ENCODE results near the gene UNC13D. TPM values are rescaled to one million over a fixed set of nuclear protein-coding genes. Genes with fewer than 3 reads are reported as not detected.
"Not testable (repeated sequence)": the region's sequence is repeated elsewhere in the genome, so short reads cannot be mapped to it uniquely, and the experiment has no call there.

Gene UNC13D
- total RNA-seq, 2 experiments from 2014 or later, result 161 to 182 TPM

DNA sequence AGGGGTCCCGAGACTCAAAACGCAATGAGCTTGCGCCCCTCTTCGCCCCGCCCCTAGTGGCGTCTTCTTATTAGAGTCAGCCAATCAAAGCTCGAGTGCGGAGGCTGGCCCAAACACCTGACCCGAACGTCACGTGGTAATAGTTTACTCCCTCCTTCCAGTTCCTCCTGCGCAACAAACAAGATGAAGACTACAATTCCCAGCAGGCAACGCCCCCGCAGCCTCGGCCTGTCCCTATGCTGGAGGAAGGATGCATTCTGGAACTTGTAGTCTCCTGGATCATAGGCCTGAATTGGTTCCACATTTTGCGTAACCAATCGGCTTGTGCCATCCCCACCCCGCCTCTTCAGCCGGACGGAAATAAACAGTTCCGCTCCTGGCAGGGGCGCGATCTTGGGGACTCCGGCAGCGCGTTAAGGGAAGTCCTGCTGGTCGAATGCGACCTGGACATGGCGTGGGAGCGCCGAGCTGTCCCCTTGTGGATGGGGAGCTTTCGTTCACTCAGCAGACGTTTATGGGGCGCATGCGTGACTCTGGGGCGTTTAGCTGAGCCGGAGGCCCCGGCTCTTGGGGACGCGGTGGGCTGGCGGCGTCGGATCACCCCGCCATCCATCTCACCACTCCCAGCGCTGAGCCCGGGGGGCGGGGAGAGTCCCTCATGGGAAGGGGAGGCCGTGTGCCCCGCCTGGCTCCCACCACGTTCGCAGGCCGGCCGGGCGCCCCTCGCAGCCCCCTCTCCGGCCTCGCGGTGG, 11.3 kb upstream of the UNC13D start, which contains the start of gene WBP2:
WBP2 (minus strand) TSS at position 26 of the 752 bp plus-strand sequence. CDS start 38 bp downstream, outside the sequence.
- peak within 1 kb of the TSS; percentile 93 for H3K27ac Mint-ChIP-seq
- ChIA-PET POLR2A (interaction anchor here (0.9 to 1.5 kb wide), 7 partner anchors 9 to 90 kb away, joined by 3 to 7 read pairs (median 5); partner anchors contain the start of gene GALK1), CTCF (interaction anchor here (0.6 to 2.9 kb wide), 18 partner anchors 9 to 267 kb away, joined by 3 to 30 read pairs (median 5); partner anchors contain the start of genes GALK1, TRIM47 and UNC13D)
- H3K4me1 Mint-ChIP-seq, result peaks cover 36% of the 10 kb centered on the region
- no peaks in the 10 kb centered on the region for H3K27me3 Mint-ChIP-seq
- peaks cover 9% of the 10 kb centered on the region for H3K36me3 Mint-ChIP-seq (ENCODE audit: low read depth)
- H3K4me3 Mint-ChIP-seq, result no peak within 1 kb of the TSS
- DNase-seq, result peak; percentile 99
- H3K9me3 Mint-ChIP-seq, result no peaks in the 10 kb centered on the region

DNA sequence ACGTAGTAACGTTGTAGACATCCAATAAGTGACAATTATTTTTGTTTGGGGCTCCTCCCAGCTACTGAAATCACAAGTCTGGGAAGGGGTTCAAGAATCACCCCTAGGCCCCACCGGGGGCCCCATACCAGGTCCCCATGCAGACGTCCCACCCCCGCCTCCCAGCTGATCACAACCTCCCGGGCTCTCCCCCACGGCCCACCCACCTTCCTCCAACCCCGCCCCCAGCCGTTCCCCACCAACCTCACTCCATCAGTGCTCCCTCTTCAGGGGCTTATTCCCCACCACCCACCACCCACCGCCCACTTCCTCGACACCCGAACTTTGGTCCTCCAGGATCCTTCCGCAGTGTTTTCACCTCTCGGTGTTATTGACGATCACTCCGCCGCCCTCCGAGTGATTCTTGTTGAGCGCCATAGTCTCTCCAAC, 10.7 kb upstream of the UNC13D start:
- H3K4me3 Mint-ChIP-seq, result no peak overlapping the region
- no peaks in the 10 kb centered on the region for H3K9me3 Mint-ChIP-seq
- H3K27me3 Mint-ChIP-seq, result no peaks in the 10 kb centered on the region
- DNase-seq, result no peak
- no peak overlapping the region for H3K27ac Mint-ChIP-seq
- H3K4me1 Mint-ChIP-seq, result peaks cover 36% of the 10 kb centered on the region
- peaks cover 10% of the 10 kb centered on the region for H3K36me3 Mint-ChIP-seq (ENCODE audit: low read depth)
- POLR2A ChIA-PET, result interaction anchor here (0.6 to 1.5 kb wide), 8 partner anchors 8 to 90 kb away, joined by 3 to 7 read pairs (median 4); partner anchors contain the start of gene GALK1
- CTCF ChIA-PET, result interaction anchor here (0.6 to 2.9 kb wide), 18 partner anchors 10 to 267 kb away, joined by 3 to 30 read pairs (median 5); partner anchors contain the start of genes GALK1, TRIM47 and UNC13D

DNA sequence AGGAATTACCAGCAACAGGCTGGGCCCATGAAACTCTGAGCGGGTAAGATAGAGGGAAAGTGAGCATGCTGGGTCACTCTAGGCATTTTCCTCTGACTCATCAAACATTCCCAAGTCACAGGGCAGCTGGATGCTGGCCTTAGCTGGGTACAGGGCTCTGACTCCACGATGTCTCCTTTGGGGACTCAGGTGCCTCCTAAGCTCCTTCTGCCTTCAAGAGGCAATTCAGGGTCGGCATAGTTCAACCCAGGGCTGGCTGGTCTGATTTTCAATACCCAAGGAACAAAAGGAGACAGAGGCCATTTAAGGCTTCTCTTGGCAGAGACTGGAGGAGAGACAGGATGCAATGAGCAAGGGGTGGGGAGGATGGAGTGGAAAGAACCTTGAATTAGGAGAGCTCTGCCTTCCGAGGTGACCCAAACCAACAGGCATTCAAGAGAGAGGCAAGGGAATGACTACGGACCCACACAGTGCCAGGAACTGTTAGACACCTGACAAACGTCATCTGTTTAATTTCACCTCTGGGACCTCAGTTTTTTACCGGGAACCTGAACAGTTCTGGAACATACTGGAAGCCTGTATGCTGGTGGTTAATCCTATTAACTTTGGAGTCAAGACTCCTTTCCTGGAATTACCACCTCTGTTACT, 10.0 kb upstream of the UNC13D start:
- DNase-seq, result no peak
- Mint-ChIP-seq H3K4me1 (peaks cover 33% of the 10 kb centered on the region), H3K4me3 (no peak overlapping the region), H3K36me3 (ENCODE audit: low read depth) (peaks cover 15% of the 10 kb centered on the region), H3K9me3 (no peaks in the 10 kb centered on the region), H3K27me3 (no peaks in the 10 kb centered on the region), H3K27ac (no peak overlapping the region)
- ChIA-PET CTCF (interaction anchor here (0.8 to 2.9 kb wide), 13 partner anchors 9 to 222 kb away, joined by 3 to 30 read pairs (median 6); partner anchors contain the start of genes GALK1, TRIM47 and UNC13D), POLR2A (interaction anchor here (0.6 kb wide), 1 partner anchor 9 kb away, joined by 3 read pairs; no protein-coding TSS in a partner anchor)

DNA sequence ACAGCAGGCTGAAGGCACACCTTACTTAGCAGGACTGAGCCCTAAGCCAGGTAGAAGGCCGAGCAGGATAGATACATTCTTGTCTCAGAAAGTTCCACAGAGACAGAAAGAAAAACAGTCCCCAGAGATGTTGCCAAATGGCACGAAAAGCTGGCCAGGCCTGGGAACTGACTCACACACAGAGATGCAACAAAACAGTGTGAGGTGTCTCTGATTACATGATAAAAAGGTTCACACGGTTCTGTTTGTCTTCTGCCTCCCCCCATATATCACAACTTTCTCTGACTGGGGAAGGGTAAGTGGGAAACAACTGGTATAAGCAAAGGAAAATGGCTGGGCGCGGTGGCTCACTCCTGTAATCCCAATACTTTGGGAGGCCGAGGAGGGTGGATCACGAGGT, 9.2 kb upstream of the UNC13D start:
- DNase-seq, result no peak
- ChIA-PET CTCF (interaction anchor here (0.8 to 2.9 kb wide), 7 partner anchors 9 to 221 kb away, joined by 3 to 30 read pairs (median 3); partner anchors contain the start of genes GALK1 and UNC13D), POLR2A (no interaction called here)
- Mint-ChIP-seq H3K4me1 (peaks cover 30% of the 10 kb centered on the region), H3K27ac (no peak overlapping the region), H3K36me3 (ENCODE audit: low read depth) (peaks cover 16% of the 10 kb centered on the region), H3K9me3 (no peaks in the 10 kb centered on the region), H3K27me3 (no peaks in the 10 kb centered on the region), H3K4me3 (no peak overlapping the region)

DNA sequence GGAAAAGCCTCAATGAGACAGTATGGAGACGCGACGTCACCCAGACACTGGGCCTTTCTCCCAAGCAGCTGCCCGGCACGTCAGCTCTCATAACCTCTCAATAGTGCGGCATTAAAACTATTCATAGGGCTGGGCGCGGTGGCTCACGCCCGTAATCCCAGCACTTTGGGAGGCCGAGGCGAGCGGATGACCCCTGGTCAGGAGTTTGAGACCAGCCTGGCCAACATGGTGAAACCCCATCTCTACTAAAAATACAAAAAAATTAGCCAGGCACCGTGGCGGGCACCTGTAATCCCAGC, 7.4 kb upstream of the UNC13D start:
- H3K9me3 Mint-ChIP-seq, H3K27me3 Mint-ChIP-seq, CTCF ChIA-PET, H3K27ac Mint-ChIP-seq, DNase-seq, POLR2A ChIA-PET, H3K4me3 Mint-ChIP-seq: not testable (repeated sequence)
- Mint-ChIP-seq H3K4me1 (peaks cover 27% of the 10 kb centered on the region), H3K36me3 (ENCODE audit: low read depth) (peaks cover 28% of the 10 kb centered on the region)

DNA sequence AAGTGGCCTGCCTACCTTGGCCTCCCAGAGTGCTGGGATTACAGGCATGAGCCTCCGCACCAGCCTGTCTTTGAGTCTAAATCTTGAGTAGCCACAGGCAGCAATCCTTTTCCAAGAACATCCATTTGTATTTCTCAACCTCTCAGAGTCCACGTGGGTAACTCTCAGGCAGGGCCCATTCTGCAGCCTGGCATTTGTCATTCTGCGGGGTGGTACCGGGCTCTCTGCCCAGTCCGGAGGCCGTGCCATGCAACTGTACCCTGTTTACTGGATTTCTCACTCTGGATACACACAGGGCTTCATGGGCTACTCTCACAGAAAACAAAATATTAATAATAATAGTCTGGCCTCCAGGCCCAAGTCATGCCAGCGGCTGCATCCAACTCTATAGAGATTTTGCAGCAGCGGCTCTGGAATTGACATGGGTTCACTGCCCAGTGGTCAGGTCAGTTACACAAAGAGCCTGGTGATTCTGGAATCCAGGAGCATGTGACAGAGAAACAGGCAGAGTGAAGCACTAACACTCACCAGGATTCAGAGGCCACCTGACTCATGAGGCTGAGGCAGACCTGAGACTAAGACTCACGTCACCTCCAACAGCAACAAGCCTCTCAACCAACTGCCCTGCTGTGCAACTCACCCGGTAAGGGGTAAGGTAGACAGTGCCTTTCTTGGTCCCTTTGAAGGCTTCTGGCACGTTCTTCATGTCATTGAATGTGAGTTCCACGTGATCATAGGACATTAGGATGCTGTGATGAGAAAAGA, 6.9 kb upstream of the UNC13D start:
- Mint-ChIP-seq H3K27me3 (no peaks in the 10 kb centered on the region), H3K27ac (no peak overlapping the region), H3K4me3 (no peak overlapping the region), H3K36me3 (ENCODE audit: low read depth) (peaks cover 32% of the 10 kb centered on the region), H3K4me1 (peaks cover 23% of the 10 kb centered on the region), H3K9me3 (no peaks in the 10 kb centered on the region)
- no peak for DNase-seq
- ChIA-PET CTCF (interaction anchor here (1.2 to 8.0 kb wide), 4 partner anchors 11 to 76 kb away, joined by 4 to 48 read pairs (median 6); no protein-coding TSS in a partner anchor), POLR2A (no interaction called here)

DNA sequence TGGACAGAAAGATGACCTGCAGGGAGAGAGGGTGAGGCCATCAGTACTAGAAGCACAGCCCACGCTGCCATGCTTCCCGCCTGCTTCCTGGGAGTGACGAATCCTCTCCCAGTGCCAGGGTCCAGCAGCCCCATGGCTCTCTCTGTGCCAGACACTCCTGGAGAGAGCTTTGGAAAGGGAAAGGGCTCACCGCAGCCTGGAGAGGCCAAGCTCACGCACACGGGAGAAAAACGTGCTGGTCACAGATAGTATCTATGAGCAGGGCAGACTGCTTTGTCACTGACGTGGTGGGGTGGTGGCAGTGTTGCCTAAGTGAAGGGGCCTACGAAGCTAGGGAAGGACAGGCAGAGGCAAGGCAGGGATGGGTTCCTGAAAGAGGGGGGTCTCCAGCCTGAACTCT, 5.5 kb upstream of the UNC13D start:
- Mint-ChIP-seq H3K4me1 (peaks cover 37% of the 10 kb centered on the region), H3K4me3 (no peak overlapping the region), H3K27me3 (no peaks in the 10 kb centered on the region), H3K36me3 (ENCODE audit: low read depth) (peaks cover 40% of the 10 kb centered on the region), H3K9me3 (no peaks in the 10 kb centered on the region), H3K27ac (no peak overlapping the region)
- DNase-seq, result no peak
- ChIA-PET CTCF (interaction anchor here (0.9 to 8.0 kb wide), 10 partner anchors 8 to 96 kb away, joined by 3 to 48 read pairs (median 4); no protein-coding TSS in a partner anchor), POLR2A (no interaction called here)

DNA sequence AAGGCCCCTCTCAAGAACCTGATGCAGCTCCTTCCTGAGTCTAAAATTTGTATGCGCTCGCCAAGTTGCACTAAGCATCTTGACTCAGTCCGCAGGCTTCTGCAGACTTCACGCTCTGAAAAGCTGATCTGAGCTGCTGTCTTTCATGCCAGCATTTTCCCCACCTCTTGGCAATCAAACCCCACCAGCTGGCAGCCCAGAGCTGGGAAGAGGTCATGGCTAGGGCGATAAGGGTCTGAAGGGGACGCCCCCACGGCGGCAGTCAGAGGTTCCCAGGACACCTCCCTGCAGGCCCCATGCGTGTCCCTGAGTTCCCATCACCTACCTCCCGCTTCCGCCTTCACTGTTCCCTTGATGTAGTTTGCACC, 5.1 kb upstream of the UNC13D start:
- DNase-seq, result no peak
- no peaks in the 10 kb centered on the region for H3K9me3 Mint-ChIP-seq
- ChIA-PET CTCF (interaction anchor here (0.9 to 8.0 kb wide), 8 partner anchors 9 to 96 kb away, joined by 3 to 48 read pairs (median 4); no protein-coding TSS in a partner anchor), POLR2A (no interaction called here)
- no peak overlapping the region for H3K27ac Mint-ChIP-seq
- H3K4me3 Mint-ChIP-seq, result no peak overlapping the region
- peaks cover 34% of the 10 kb centered on the region for H3K4me1 Mint-ChIP-seq
- no peaks in the 10 kb centered on the region for H3K27me3 Mint-ChIP-seq
- peaks cover 40% of the 10 kb centered on the region for H3K36me3 Mint-ChIP-seq (ENCODE audit: low read depth)

DNA sequence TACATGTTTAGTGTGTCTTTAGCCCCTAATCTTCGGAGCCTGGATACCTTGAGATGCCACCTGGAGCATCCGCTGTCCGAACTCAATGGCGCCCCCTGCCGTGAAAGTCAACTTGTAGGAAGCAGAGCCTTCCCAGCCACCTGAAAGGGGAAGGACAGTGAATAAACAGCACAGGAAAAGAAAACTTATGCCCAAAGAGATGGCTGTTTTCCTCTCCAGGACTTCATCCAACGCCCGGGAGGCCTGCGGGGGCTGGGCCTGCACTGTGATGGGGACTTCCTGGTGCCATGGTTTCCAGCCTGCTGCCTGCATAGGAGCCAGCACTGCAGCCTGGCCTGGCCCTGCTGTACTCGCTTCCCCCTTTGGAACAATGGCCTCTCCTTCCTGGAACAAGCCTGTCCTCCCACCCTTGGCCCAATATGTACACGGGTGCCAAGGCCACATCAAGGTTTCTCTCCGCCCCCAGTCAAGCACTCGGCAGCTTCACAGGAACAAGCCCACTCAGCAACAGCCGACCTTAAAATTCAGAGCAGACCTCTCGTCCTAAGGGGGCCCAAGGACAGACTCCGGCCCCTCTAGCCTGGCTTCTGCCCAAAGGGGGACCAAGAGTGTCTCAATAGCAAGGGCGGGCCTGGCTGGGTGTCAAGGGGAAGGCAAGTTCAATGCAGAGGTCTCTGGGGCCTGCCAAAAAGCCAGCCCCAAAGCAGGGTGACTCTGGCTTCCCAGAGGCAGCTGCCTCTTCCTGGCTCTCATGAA, 4.5 kb upstream of the UNC13D start:
- H3K36me3 Mint-ChIP-seq (ENCODE audit: low read depth), result peaks cover 40% of the 10 kb centered on the region
- CTCF ChIA-PET, result interaction anchor here (0.8 to 8.0 kb wide), 13 partner anchors 9 to 95 kb away, joined by 3 to 48 read pairs (median 4); partner anchors contain the start of gene UNK
- no peak overlapping the region for H3K4me3 Mint-ChIP-seq

DNA sequence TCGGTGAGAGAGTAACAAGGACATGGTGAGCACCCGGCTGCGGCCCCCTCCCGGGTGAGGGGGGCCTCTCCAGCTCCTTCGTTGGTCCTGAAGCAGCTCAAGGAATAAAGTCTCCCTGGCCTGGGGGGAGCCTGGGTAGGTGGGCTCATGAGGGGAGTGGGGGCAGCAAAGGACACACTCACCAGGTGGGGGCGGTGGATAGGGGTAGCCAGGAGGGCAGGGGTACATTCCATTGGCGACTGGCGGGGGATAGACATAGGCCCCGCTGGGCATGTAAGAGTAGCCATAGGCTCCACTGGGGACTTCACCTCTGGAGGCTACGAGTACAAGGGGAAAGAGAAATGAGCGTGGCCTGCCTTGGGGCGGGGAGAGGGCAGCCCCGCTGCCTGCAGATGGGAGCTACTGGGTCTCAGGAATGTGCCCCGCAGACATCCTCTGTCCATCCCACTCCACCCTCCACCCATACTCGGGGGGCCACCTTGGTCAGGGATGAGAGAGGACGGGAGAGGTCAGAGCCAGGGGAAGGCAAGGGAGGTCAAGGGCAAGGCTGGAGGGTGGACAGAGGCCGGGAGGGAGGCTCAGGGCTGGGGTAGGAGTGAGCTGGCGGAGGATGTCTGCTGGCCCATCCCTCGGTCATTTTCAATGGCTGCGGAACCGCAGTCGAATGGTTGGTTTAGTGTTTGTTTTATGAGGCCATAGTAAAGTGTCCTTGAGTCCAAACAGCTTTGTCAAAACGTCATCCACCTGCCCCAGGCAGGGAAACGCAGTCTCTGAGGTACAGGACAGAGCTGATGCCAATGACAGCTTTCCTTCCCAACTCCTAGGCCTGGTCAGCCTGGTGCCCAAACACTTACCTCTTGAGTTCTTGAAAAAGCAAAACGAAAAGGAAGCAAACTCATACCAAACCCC, 3.7 kb upstream of the UNC13D start:
- Mint-ChIP-seq H3K4me3 (no peak overlapping the region), H3K27ac (peak overlapping the region; percentile 74), H3K27me3 (no peaks in the 10 kb centered on the region), H3K4me1 (peaks cover 29% of the 10 kb centered on the region), H3K9me3 (no peaks in the 10 kb centered on the region), H3K36me3 (ENCODE audit: low read depth) (peaks cover 44% of the 10 kb centered on the region)
- no peak for DNase-seq
- ChIA-PET CTCF (interaction anchor here (0.6 to 8.0 kb wide), 12 partner anchors 10 to 98 kb away, joined by 3 to 48 read pairs (median 3); partner anchors contain the start of gene UNK), POLR2A (interaction anchor here (0.5 to 0.6 kb wide), 4 partner anchors 49 to 414 kb away, joined by 3 to 6 read pairs (median 4); no protein-coding TSS in a partner anchor)

More for the DNA sequence above, 4.5 kb upstream of the UNC13D start:
- peak; percentile 86 for DNase-seq
- Mint-ChIP-seq H3K27ac (peak overlapping the region; percentile 74), H3K4me1 (peaks cover 33% of the 10 kb centered on the region), H3K27me3 (no peaks in the 10 kb centered on the region), H3K9me3 (no peaks in the 10 kb centered on the region)
- POLR2A ChIA-PET, result interaction anchor here (0.5 to 0.6 kb wide), 3 partner anchors 50 to 415 kb away, joined by 3 to 6 read pairs (median 3); no protein-coding TSS in a partner anchor

All from activated CD4-positive, alpha-beta T cell treated with anti-CD3 and anti-CD28 coated beads, Interleukin-2, amount 10 ng/mL, durations not matched to agents 7 days and 5 days (primary cell).